Astrocyte of the cerebellum (primary cell): ENCODE results near the gene ALB.
A peak's percentile ranks its signal among the peaks of the same experiment; 100 is the strongest.

Experiments
- DNase-seq: peaks from one replicate; pipeline ENCODE4 v3.0.0-alpha.2; 2011; ENCODE audit warnings: low read depth
- H3K4me3 ChIP-seq: 2 replicates; pipeline ENCODE4 v1.5.1; 2011; ENCODE audit warnings: mild to moderate bottlenecking, low read depth, low read length, moderate library complexity
- in situ Hi-C: cut with HindIII; loops from 2 replicates; pipeline ENCODE4 v1.10.0; 2017; ENCODE audit warnings: low sequenced_read_pairs
- TF ChIP-seq, protein P1 (sequence below): IDR thresholded peaks from 2 replicates; pipeline ENCODE4 v1.5.1; 2012; ENCODE audit warnings: low read length, low read depth, moderate library complexity, mild to moderate bottlenecking; ENCODE audit errors: missing control alignments

Gene ALB

DNA sequence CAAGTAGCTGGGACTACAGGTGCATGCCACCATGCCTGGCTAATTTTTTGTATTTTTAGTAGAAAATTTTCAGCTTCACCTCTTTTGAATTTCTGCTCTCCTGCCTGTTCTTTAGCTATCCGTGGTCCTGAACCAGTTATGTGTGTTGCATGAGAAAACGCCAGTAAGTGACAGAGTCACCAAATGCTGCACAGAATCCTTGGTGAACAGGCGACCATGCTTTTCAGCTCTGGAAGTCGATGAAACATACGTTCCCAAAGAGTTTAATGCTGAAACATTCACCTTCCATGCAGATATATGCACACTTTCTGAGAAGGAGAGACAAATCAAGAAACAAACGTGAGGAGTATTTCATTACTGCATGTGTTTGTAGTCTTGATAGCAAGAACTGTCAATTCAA lies 13.9 kb downstream of the ALB start:
- DNase-seq, result peak; percentile 12
- no peak overlapping the region for H3K4me3 ChIP-seq
- TF ChIP-seq, protein P1, sequence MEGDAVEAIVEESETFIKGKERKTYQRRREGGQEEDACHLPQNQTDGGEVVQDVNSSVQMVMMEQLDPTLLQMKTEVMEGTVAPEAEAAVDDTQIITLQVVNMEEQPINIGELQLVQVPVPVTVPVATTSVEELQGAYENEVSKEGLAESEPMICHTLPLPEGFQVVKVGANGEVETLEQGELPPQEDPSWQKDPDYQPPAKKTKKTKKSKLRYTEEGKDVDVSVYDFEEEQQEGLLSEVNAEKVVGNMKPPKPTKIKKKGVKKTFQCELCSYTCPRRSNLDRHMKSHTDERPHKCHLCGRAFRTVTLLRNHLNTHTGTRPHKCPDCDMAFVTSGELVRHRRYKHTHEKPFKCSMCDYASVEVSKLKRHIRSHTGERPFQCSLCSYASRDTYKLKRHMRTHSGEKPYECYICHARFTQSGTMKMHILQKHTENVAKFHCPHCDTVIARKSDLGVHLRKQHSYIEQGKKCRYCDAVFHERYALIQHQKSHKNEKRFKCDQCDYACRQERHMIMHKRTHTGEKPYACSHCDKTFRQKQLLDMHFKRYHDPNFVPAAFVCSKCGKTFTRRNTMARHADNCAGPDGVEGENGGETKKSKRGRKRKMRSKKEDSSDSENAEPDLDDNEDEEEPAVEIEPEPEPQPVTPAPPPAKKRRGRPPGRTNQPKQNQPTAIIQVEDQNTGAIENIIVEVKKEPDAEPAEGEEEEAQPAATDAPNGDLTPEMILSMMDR, result no peak
- in situ Hi-C loops, result no loop called here

DNA sequence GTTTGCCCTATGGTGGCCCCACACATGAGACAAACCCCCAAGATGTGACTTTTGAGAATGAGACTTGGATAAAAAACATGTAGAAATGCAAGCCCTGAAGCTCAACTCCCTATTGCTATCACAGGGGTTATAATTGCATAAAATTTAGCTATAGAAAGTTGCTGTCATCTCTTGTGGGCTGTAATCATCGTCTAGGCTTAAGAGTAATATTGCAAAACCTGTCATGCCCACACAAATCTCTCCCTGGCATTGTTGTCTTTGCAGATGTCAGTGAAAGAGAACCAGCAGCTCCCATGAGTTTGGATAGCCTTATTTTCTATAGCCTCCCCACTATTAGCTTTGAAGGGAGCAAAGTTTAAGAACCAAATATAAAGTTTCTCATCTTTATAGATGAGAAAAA lies 14.6 kb downstream of the ALB start:
- in situ Hi-C loops, result no loop called here
- DNase-seq, result no peak

DNA sequence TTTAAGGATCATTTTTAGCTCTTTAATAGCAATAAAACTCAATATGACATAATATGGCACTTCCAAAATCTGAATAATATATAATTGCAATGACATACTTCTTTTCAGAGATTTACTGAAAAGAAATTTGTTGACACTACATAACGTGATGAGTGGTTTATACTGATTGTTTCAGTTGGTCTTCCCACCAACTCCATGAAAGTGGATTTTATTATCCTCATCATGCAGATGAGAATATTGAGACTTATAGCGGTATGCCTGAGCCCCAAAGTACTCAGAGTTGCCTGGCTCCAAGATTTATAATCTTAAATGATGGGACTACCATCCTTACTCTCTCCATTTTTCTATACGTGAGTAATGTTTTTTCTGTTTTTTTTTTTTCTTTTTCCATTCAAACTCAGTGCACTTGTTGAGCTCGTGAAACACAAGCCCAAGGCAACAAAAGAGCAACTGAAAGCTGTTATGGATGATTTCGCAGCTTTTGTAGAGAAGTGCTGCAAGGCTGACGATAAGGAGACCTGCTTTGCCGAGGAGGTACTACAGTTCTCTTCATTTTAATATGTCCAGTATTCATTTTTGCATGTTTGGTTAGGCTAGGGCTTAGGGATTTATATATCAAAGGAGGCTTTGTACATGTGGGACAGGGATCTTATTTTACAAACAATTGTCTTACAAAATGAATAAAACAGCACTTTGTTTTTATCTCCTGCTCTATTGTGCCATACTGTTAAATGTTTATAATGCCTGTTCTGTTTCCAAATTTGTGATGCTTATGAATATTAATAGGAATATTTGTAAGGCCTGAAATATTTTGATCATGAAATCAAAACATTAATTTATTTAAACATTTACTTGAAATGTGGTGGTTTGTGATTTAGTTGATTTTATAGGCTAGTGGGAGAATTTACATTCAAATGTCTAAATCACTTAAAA lies 15.3 kb downstream of the ALB start:
- TF ChIP-seq, protein P1, result no peak
- DNase-seq, result no peak
- H3K4me3 ChIP-seq, result no peak overlapping the region
- in situ Hi-C loops, result no loop called here

More for the DNA sequence above, 14.6 kb downstream of the ALB start:
- no peak overlapping the region for H3K4me3 ChIP-seq
- TF ChIP-seq, protein P1, result no peak

- TF ChIP-seq, protein P1, result no peak
- DNase-seq, result no peak
- in situ Hi-C loops, result no loop called here
- H3K4me3 ChIP-seq, result no peak overlapping the region
These were observed 16.5 kb downstream of the ALB start for GRCh38 chr4:73420615-73421014.

DNA sequence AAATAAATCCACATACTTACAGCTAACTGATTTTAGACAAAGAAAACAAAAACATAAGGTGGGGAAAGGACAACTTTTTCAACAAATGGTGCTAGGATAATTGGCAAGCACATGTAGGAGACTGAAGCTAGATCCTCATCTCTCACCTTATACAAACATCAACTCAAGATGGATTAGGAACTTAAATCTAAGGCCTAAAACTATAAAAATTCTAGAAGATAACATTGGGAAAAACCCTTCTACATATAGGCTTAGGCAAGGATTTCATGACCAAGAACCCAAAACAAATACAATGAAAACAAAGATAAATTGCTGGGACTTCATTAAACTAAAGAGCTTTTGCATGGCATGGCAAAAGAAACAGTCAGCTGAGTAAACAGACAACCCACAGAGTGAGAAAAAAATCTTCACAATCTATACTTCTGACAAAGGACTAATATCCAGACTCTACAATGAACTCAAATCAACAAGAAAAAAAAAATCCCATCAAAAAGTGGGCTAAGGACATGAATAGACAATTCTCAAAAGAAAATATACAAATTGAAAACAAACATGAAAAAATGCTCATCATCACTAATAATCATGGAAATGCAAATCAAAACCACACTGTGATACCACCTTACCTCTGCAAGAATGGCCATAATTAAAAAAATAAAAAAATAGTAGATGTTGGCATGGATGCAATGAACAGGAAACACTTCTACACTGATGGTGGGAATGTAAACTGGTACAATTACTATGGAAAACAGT lies 17.8 kb downstream of the ALB start:
- TF ChIP-seq, protein P1, result no peak
- no peak overlapping the region for H3K4me3 ChIP-seq
- in situ Hi-C loops, result no loop called here
- DNase-seq, result no peak

DNA sequence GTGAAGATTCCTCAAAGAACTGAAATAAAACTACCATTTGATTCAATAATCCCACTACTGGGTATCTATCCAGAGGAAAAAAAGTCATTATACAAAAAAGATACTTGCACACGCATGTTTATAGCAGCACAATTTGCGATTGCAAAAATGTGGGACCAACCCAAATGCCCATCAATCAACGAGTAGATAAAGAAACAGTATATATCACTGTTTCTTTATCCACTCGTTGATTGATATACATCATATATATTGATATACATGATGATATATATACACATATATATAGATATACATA lies 18.3 kb downstream of the ALB start:
- in situ Hi-C loops, result no loop called here
- TF ChIP-seq, protein P1, result no peak
- no peak for DNase-seq
- no peak overlapping the region for H3K4me3 ChIP-seq
